Astrocyte of the cerebellum (primary cell): ENCODE data around the gene MBOAT2.

Experiments
- DNase-seq: peaks from one replicate; pipeline ENCODE4 v3.0.0-alpha.2; 2011; ENCODE audit warnings: low read depth
- H3K4me3 ChIP-seq: 2 replicates; pipeline ENCODE4 v1.5.1; 2011; ENCODE audit warnings: mild to moderate bottlenecking, low read depth, low read length, moderate library complexity
- in situ Hi-C: cut with HindIII; loops from 2 replicates; pipeline ENCODE4 v1.10.0; 2017; ENCODE audit warnings: low sequenced_read_pairs
- TF ChIP-seq, protein P1 (sequence below): IDR thresholded peaks from 2 replicates; pipeline ENCODE4 v1.5.1; 2012; ENCODE audit warnings: low read length, low read depth, moderate library complexity, mild to moderate bottlenecking; ENCODE audit errors: missing control alignments

The MBOAT2 gene

DNA sequence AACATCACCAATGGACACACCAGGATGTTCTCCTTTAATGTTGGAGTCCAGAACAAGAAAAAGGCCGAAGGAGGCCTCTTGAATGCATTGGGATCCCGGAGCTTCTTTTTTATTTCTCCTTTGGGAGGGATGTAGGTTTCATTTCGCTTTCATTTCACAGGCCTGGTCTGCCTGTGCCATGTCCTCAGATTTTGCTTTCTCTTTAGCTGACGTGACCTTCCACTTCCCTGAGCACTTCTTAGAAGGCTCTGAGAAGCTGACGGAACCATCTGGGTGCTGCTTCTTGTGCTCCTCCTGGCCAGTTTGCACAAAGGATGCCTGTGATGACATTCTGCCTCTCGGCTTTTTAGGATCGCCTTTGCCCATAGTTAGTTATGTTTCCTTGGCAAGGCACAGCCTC lies 15.1 kb upstream of the MBOAT2 start:
- no peak overlapping the region for H3K4me3 ChIP-seq
- DNase-seq: no peak
- TF ChIP-seq, protein P1, sequence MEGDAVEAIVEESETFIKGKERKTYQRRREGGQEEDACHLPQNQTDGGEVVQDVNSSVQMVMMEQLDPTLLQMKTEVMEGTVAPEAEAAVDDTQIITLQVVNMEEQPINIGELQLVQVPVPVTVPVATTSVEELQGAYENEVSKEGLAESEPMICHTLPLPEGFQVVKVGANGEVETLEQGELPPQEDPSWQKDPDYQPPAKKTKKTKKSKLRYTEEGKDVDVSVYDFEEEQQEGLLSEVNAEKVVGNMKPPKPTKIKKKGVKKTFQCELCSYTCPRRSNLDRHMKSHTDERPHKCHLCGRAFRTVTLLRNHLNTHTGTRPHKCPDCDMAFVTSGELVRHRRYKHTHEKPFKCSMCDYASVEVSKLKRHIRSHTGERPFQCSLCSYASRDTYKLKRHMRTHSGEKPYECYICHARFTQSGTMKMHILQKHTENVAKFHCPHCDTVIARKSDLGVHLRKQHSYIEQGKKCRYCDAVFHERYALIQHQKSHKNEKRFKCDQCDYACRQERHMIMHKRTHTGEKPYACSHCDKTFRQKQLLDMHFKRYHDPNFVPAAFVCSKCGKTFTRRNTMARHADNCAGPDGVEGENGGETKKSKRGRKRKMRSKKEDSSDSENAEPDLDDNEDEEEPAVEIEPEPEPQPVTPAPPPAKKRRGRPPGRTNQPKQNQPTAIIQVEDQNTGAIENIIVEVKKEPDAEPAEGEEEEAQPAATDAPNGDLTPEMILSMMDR: no peak
- in situ Hi-C loops: no loop called here

DNA sequence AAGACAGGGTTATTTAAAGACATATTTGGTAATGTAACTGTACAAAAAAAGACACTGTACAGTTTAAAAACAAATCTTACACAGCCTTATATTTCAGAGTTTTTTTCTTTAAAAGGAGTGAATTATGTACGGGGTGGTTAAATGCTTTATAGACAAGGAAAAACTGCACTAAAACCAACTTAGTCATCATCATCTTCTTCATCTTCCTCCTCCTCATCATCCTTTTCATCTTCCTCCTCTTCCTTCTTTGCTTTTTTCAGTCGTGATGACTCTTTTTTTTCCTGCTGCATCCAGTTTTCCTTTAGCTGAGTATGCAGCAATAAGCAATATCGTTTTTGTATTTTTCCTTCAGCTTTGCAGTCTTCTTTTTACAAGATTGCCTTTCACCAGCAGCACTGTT lies 14.6 kb upstream of the MBOAT2 start:
- in situ Hi-C loops: no loop called here
- no peak for DNase-seq
- H3K4me3 ChIP-seq: no peak overlapping the region
- TF ChIP-seq, protein P1: no peak

DNA sequence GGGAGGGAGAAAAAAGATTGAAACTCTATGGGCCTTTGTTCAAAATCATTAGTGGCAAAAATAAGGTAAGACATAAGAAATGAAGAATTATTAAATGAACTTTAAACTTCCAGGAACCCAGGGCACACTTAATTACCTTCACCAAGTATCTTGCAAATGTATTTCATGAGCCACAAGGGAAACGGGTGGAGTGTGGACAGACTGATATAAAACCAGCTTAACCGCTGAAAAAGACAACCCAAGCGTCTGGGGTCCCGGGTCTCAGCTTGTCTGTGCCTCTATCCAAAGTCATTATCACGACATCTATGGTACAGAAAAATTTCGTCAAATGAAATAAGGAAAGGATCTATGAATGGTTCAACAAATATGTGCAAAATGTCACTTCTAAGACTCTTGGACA lies 13.9 kb upstream of the MBOAT2 start:
- in situ Hi-C loops: no loop called here
- DNase-seq: no peak
- no peak overlapping the region for H3K4me3 ChIP-seq
- TF ChIP-seq, protein P1: no peak

DNA sequence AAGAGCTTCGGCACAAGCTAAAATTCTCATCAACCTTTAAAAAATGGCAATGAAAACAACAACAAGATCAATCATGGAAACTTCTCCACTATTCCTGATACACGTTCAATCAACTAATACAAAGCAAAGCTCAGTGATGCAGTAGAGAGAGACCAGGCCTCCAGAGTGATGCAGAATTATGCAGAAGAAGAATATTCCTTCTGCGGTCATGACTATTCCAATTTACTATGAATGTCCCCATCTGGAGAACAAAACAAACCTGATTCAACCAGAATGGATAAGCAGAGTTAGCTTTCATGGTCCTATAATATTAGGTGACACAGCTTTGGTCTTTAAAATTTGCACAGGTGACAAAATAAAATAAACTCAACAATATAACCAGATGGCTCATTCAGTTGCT lies 12.5 kb upstream of the MBOAT2 start:
- in situ Hi-C loops: no loop called here
- TF ChIP-seq, protein P1: no peak
- DNase-seq: no peak
- no peak overlapping the region for H3K4me3 ChIP-seq

DNA sequence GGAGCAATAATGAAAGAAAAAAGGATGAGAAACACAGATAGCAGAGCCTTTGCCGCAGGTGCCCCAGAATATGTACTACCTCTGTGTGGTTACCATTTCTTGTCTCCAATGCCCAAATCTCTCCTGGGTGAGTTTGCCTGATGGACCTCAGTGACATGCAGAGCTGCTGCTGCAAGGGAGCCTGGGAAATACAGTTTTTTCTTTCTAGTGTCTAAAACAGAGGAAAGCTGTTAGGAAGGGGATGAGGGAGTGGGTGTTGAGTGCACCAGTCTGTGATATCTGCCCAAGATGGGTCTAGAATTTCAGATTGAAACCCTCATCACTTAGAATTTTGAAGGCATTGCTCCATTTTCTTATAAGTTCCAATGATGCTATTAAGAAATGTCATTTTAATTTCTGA lies 9.9 kb upstream of the MBOAT2 start:
- in situ Hi-C loops: no loop called here
- TF ChIP-seq, protein P1: no peak
- DNase-seq: no peak
- no peak overlapping the region for H3K4me3 ChIP-seq

DNA sequence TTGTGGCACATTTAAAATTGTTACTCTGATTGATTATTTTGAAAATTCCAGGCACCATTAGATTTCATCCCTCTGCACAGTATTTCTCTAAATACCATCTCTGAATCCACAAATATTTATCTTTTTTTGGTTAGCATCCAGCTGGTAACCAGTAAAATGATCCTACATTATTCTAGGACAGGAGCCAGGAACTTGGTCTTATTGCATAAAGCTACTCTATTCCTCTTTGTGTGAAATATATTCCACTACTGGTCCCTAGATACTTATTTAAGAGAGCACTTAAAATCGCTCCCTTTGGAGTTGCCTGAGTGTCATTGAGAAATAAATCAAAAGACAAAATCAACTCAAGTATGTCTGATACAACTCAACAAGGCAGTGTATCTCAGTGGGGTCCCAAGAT lies 7.4 kb upstream of the MBOAT2 start:
- no peak overlapping the region for H3K4me3 ChIP-seq
- DNase-seq: peak; percentile 86
- TF ChIP-seq, protein P1: no peak
- in situ Hi-C loops: no loop called here
